Astrocyte of the spinal cord (primary cell): Measurements from ENCODE around the gene RPE65.

Source experiments
- DNase-seq: peaks from one replicate; pipeline ENCODE4 v3.0.0; 2011; ENCODE audit warnings: low read depth, low spot score
- H3K4me3 ChIP-seq: 2 replicates; pipeline ENCODE4 v1.5.1; 2011; ENCODE audit warnings: low read depth, mild to moderate bottlenecking, low read length, moderate library complexity
- CTCF ChIP-seq: IDR thresholded peaks from 2 replicates; pipeline ENCODE4 v1.5.1; 2012; ENCODE audit warnings: low read depth, mild to moderate bottlenecking, low read length, inconsistent platforms
- in situ Hi-C: cut with HindIII; loops from 2 replicates; pipeline ENCODE4 v1.10.0; 2017; ENCODE audit warnings: low sequenced_read_pairs

RPE65 gene

GRCh38 chr1:68454534-68454933 is 4.8 kb upstream of the RPE65 start:
- TF ChIP-seq CTCF = no peak
- in situ Hi-C loops = no loop called here
- no peak for DNase-seq
- no peak overlapping the region for H3K4me3 ChIP-seq

- H3K4me3 ChIP-seq = no peak overlapping the region
- no peak for TF ChIP-seq CTCF
- in situ Hi-C loops = no loop called here
- DNase-seq = peak; percentile 19
These were observed 3.4 kb upstream of the RPE65 start for GRCh38 chr1:68453060-68453670.

- in situ Hi-C loops = no loop called here
- no peak for TF ChIP-seq CTCF
- no peak overlapping the region for H3K4me3 ChIP-seq
- DNase-seq = no peak
These were observed 1.4 kb downstream of the RPE65 start for GRCh38 chr1:68448365-68448764.

- in situ Hi-C loops = no loop called here
- DNase-seq = no peak
- H3K4me3 ChIP-seq = no peak overlapping the region
- TF ChIP-seq CTCF = no peak
These were observed 4.0 kb downstream of the RPE65 start for GRCh38 chr1:68445709-68446108.

GRCh38 chr1:68442822-68443556 is 6.8 kb downstream of the RPE65 start:
- peak; percentile 61 for DNase-seq
- in situ Hi-C loops = no loop called here
- no peak overlapping the region for H3K4me3 ChIP-seq
- TF ChIP-seq CTCF = peak; percentile 82

GRCh38 chr1:68442006-68442405 is 7.7 kb downstream of the RPE65 start:
- H3K4me3 ChIP-seq = no peak overlapping the region
- in situ Hi-C loops = no loop called here
- no peak for DNase-seq
- TF ChIP-seq CTCF = no peak
